Activated T-helper 1 cell treated with Interleukin-2 at 50 U/mL for 16 hours (primary cell): ENCODE measurements around the gene CUBN.

Experiments
- DNase-seq: peaks from one replicate; pipeline ENCODE4 v3.0.0-alpha.2; 2020; ENCODE audit warnings: low read depth

CUBN gene

GRCh38 chr10:16788778-16789177 lies 340.8 kb downstream of the CUBN start:
- no peak for DNase-seq

DNA sequence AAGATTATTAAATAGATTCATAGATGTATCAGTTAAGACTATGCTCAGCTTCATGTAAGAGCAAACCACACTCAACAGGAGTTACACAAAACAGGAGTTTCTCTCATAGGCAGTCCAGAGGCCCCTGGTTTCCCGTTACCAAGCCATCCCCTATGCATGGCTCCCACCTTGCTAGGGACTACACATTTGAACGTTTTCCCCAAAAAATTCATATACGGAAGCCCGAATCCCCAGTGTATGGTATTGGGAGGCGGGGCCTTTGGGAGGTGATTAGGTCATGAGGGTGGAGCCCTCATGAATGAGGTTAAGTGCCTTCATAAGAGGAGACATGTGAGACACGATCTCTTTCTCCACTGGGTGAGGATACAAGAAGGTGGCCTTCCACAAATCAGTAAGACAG lies 341.5 kb downstream of the CUBN start:
- no peak for DNase-seq

GRCh38 chr10:16787361-16787791 lies 342.2 kb downstream of the CUBN start:
- peak; percentile 35 for DNase-seq

DNA sequence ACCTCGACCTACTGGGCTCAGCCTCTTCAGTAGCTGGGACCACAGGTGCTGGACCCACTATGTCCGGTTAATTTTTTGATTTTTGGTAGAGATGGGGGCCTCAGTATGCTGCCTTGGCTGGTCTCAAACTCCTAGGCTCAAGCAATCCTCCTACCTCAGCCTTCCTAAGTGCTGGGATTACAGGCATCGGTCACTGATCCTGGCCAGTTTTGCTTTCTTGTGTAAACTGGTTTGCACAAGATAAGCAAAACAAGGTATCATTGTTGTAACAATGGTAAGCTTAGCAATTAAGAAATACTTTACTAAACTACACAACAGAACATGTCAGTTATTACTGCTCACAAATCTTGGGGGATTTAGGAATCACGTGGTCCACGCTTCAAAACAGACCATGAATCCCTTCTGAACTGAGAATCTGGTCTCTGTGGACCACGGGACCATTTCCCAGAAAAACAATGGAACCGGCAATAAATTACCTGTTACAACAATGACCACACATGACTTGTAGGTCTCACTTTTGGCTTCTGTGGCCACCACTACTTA lies 349.2 kb downstream of the CUBN start:
- DNase-seq: no peak

DNA sequence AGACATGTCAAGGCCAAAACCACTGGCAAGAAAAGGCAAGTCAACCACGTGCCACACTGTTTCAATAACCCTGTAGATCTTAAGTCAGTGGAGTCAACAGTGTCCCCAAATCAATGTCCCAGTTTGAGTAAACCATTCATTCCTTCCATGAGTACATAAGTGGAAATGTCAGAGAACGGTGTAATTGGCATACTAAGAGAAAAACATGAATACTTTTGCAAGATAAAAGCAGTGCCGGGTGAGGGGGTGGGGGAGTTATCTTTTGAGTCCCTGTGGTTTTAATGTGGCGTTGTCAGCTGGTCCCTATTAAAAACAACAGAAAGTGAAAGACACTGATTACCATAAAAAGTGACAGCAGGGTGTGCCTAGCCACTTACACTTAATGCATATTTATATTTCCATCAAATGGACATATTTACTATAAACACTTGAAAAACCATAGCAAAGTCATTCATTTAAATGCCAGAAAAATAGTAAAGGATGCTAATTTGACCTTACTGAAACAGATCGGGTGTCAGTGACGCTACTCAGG lies 350.2 kb downstream of the CUBN start:
- DNase-seq: no peak

DNA sequence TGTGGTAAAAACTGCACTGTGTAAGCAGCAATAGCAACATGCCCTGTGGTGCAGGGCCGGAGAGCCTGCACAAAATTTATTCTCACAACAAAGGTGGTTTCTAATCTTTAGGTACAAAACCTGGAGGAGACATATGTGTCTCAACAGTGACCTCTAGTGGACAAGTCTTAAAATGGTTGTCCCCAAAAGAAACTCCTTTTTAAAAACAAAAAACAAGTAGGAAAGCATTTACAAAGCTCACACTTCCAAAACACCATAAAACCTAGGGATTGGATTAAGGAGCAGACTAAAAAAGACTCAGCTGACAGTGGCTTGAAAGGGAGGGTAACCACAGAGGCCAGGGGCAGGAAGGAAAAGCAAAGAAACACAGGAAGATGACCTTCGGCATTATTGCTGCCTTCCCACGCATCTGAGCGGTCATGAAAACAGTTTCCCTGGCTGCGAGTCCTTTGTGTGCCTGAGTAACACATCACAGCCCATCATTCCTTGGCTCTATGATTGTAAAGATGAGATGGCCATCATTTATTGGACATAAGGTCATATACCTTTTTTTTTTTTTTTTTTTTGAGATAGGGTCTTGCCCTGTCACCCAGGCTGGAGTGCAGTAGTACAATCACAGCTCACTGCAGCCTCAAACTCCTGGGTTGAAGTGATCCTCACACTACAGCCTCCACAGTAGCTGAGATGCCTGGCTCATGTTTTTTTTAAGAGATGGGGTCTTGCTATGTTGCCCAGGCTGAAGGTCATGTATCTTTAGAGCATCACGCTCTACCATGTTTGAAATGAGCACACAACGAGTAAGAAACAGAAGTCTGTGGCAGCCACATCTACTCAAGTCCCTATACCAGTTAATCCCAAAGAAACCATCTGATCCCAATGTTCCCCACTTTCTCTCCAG lies 351.9 kb downstream of the CUBN start:
- no peak for DNase-seq

DNA sequence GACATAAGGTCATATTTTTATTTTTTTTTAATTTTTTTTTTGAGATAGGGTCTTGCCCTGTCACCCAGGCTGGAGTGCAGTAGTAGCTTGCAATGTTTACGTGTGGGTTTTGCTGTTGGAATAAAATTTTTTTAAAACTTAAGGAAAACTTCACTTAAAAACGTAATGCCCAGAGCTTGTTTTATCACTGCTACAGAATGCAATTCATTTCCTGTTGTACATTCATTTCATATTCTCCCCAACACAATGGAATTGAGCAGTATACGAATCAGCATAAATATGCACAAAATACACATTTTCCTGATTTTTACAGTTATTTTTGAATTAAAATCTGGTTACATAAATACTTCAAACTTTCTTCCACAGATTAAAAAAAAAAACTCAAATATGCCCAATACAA lies 352.7 kb downstream of the CUBN start:
- DNase-seq: no peak
